HG02571 (cell line): ENCODE results near the gene CBX2.
"Not testable (repeated sequence)": the region's sequence is repeated elsewhere in the genome, so short reads cannot be mapped to it uniquely, and the experiment has no call there.

Experiments used
- ATAC-seq: cut with Tn5 transposase; IDR thresholded peaks from one replicate; pipeline ENCODE4 v1.9.1; 2021; ENCODE audit warnings: mild to moderate bottlenecking, moderate library complexity; ENCODE audit not compliant: unreplicated experiment

CBX2 gene

GRCh38 chr17:79769570-79770506, 8.1 kb upstream of the CBX2 start:
- no peak for ATAC-seq

GRCh38 chr17:79771276-79771675, 6.7 kb upstream of the CBX2 start:
- no peak for ATAC-seq

- ATAC-seq: not testable (repeated sequence)
Measured at GRCh38 chr17:79772726-79773125, 5.2 kb upstream of the CBX2 start.

GRCh38 chr17:79774561-79774975, 3.4 kb upstream of the CBX2 start:
- no peak for ATAC-seq

GRCh38 chr17:79775632-79776031, 2.3 kb upstream of the CBX2 start:
- no peak for ATAC-seq

- no peak for ATAC-seq
Measured at GRCh38 chr17:79776376-79777119, 1.4 kb upstream of the CBX2 start.

GRCh38 chr17:79777120-79777893, 641 bp upstream of the CBX2 start:
- ATAC-seq: no peak

- ATAC-seq: peak; percentile 8
Measured at GRCh38 chr17:79778504-79779083, 646 bp downstream of the CBX2 start.

GRCh38 chr17:79779084-79779529, 1.2 kb downstream of the CBX2 start:
- ATAC-seq: no peak

- no peak for ATAC-seq
Measured at GRCh38 chr17:79779661-79780365, 1.9 kb downstream of the CBX2 start.

- ATAC-seq: no peak
Measured at GRCh38 chr17:79781012-79781650, 3.2 kb downstream of the CBX2 start.

- ATAC-seq: no peak
Measured at GRCh38 chr17:79781736-79782575, 4.0 kb downstream of the CBX2 start.

GRCh38 chr17:79783891-79784290, 5.9 kb downstream of the CBX2 start:
- ATAC-seq: no peak

GRCh38 chr17:79784353-79785016, 6.5 kb downstream of the CBX2 start:
- ATAC-seq: no peak

- ATAC-seq: no peak
Measured at GRCh38 chr17:79785017-79785899, 7.3 kb downstream of the CBX2 start.

GRCh38 chr17:79785900-79786810, 8.2 kb downstream of the CBX2 start:
- ATAC-seq: no peak
